HG03159 (cell line): ENCODE results near the gene HEATR5B.
"Not testable (repeated sequence)": the region's sequence is repeated elsewhere in the genome, so short reads cannot be mapped to it uniquely, and the experiment has no call there.

Source experiments
- ATAC-seq: cut with Tn5 transposase; IDR thresholded peaks from one replicate; pipeline ENCODE4 v1.9.1; 2021; ENCODE audit warnings: mild to moderate bottlenecking, moderate library complexity; ENCODE audit not compliant: unreplicated experiment

HEATR5B gene

GRCh38 chr2:36951027-36951518, 133.1 kb downstream of the HEATR5B start:
- no peak for ATAC-seq

DNA sequence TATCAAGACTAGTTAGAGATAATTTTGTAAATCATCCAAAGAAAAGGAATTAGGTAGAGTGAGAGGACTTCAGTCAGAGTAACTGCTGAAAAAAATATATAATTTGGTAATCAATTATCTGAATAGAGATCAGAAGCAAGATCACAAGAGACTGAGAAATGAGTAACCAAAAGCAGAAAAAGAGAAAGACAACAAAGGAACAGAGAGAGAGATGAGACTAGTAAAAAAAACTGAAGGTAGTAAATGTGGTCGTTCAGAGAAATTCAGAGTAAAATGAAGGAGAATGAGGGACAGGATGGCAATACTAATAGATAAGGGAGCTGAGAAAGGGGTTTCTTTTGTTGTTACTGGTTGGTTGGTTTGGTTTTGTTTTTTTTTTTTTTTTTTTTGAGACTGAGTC, 134.3 kb downstream of the HEATR5B start:
- no peak for ATAC-seq

DNA sequence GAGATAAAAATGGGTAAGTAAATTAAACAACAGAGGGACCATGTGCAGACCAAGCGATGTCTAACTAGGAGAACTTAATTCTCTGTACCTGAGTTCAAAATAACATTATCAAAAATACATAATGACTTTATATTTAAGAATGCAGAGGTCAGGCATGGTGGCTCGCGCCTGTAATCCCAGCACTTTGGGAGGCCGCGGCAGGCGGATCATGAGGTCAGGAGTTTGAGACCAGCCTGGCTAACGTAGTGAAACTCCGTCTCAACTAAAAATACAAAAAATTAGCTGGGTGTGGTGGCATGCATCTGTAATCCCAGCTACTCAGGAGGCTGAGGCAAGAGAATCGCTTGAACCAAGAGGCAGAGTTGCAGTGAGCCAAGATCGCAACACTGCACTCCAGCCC, 138.9 kb downstream of the HEATR5B start:
- not testable (repeated sequence) for ATAC-seq

DNA sequence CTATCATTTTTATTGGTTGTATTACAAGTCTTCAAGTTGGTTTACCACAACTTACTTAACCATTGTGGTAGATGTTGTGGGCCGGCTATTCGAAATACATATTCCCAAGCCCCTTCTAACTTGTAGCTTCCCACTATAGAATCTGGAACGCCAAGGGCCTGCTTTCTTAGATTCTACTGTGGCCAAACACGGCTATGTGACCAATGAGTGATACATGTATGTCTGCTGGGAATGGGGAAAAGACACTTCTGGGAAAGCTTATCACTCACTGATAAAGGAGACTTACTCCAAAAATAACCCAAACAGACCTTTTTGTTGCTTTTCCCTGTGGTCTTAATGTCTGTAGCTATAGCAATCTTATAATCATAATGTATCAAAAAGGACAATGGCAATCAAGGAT, 142.3 kb downstream of the HEATR5B start:
- ATAC-seq, result no peak

GRCh38 chr2:36936526-36936925, 147.6 kb downstream of the HEATR5B start:
- ATAC-seq, result not testable (repeated sequence)

DNA sequence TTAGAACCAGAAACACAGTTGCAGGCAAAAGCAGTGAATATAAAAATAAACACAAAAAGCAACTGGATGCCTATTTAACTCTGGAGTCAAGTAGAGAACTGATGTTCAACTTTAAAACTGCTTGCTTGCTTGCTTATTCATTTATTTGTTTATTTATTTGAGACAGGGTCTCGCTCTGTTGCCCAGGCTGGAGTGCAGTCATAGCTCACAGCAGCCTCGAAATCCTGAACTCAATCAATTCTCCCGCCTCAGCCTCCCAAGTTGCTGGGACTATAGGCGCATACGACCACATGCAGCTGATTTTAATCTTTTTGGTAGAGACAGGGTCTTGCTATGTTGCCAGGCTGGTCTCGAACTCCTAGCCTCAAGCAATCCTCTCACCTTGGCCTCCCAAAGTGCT, 152.5 kb downstream of the HEATR5B start:
- ATAC-seq, result not testable (repeated sequence)
